Activated T-cell treated with anti-CD3 and anti-CD28 coated beads, Interleukin-2, amount 50 U/mL, for 1 hour (primary cell): ENCODE results near the gene FGF21.
"Not testable (repeated sequence)": the region's sequence is repeated elsewhere in the genome, so short reads cannot be mapped to it uniquely, and the experiment has no call there.

ENCODE experiments used
- DNase-seq: peaks from one replicate; pipeline ENCODE4 v3.0.0-alpha.2; 2020

Gene FGF21

DNA sequence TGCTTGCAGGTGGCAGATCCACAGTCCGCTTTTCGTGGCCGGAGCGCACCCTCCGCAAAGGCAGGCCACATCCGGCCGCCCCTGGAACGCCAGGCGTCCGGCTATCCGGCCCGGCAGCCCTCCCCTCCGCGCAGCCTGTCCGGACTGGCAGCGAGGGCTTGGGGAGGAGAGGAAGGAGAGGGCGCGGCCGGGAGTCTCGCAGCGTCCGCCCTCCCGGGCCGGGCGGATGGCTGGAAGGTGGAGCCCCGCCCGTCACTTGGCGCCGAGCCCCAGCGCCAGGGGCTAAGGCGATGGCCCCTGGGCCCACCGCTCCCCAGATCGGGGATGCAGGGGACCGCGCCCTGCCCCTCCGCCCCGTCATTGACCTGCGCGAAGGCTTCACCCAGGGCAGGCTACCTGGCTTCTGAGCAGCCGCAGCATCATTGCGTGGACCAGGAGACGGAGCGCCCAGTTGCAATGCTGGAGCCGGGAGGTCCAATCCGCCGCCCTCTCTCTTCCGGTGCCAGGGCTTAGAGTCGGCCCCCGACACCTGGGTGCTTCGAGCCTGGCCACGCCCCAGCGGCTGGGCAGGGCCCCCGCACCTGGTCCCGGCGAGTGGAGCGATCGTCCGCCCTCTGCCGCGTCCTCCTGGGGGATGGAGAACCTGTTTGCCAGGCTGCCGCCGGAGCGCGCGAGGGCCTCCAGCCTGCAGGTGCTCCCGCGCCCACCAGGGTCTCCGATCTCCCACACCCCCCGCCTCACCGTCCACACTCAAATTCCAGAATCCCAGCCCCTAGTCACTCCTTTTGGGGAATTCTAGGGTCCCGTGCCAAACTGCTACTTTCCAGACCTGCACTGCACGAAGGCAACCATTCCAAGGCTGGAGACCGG lies 2.6 kb upstream of the FGF21 start, which contains the start of gene FUT1:
Gene FUT1 (minus strand): TSS at position 146 of the 870 bp plus-strand sequence. CDS start 1,360 bp downstream, outside the sequence.
- DNase-seq, result peak; percentile 48

DNA sequence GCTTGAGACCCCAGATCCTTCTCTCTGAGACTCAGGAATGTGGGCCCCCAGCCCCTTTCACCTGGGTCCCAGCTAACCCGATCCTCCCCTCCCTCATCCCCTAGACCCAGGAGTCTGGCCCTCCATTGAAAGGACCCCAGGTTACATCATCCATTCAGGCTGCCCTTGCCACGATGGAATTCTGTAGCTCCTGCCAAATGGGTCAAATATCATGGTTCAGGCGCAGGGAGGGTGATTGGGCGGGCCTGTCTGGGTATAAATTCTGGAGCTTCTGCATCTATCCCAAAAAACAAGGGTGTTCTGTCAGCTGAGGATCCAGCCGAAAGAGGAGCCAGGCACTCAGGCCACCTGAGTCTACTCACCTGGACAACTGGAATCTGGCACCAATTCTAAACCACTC lies 463 bp downstream of the FGF21 start:
- no peak for DNase-seq

DNA sequence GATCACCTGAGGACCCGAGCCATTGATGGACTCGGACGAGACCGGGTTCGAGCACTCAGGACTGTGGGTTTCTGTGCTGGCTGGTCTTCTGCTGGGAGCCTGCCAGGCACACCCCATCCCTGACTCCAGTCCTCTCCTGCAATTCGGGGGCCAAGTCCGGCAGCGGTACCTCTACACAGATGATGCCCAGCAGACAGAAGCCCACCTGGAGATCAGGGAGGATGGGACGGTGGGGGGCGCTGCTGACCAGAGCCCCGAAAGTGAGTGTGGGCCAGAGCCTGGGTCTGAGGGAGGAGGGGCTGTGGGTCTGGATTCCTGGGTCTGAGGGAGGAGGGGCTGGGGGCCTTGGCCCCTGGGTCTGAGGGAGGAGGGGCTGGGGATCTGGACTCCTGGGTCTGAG lies 888 bp downstream of the FGF21 start:
- no peak for DNase-seq

DNA sequence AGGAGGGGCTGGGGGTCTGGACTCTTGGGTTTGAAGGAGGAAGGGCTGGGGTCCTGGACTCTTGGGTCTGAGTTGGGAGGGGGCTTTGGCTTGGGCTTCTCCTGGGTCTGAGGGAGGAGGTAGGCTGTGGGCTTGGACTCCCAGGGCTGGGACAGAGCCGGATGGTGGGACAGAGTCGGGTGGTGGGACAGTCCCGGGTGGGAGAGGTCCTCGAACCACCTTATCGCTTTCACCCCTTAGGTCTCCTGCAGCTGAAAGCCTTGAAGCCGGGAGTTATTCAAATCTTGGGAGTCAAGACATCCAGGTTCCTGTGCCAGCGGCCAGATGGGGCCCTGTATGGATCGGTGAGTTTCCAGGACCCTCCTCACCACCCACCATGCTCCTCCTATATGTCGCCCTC lies 1.4 kb downstream of the FGF21 start:
- no peak for DNase-seq

DNA sequence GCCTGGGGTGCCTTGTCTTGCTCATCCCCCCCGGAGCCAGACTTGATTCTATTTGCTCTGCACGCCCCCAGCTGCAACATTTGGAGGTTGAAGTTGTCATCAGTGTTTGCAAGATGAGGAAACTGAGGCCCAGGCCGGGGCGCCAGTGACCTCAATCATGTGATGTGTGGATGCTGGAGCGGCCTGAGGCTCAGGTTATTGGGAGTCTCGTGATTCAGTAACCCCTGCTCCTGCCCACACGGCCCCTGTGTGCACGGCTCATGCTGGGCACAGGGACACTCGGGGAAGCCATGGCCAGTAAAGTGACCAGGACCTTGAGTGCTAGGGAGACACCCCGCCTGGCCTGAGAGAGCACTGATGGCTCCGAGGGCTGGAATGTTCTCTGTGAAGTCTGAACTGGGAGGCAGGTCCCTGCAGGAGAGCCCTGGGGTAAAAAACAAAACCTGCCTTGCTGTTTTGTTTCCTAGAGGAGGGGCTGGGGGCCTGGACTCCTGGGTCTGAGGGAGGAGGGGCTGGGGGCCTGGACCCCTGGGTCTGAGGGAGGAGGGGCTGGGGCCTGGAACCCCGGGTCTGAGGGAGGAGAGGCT lies 1.9 kb downstream of the FGF21 start:
- no peak for DNase-seq

DNA sequence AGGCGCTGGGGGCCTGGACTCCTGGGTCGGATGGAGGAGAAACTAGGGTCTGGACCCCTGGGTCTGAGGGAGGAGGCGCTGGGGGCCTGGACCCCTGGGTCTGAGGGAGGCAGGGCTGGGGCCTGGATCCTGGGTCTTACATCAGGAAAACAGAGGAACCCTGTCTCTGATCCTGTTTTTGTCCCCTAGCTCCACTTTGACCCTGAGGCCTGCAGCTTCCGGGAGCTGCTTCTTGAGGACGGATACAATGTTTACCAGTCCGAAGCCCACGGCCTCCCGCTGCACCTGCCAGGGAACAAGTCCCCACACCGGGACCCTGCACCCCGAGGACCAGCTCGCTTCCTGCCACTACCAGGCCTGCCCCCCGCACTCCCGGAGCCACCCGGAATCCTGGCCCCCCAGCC lies 2.4 kb downstream of the FGF21 start:
- DNase-seq, result no peak

DNA sequence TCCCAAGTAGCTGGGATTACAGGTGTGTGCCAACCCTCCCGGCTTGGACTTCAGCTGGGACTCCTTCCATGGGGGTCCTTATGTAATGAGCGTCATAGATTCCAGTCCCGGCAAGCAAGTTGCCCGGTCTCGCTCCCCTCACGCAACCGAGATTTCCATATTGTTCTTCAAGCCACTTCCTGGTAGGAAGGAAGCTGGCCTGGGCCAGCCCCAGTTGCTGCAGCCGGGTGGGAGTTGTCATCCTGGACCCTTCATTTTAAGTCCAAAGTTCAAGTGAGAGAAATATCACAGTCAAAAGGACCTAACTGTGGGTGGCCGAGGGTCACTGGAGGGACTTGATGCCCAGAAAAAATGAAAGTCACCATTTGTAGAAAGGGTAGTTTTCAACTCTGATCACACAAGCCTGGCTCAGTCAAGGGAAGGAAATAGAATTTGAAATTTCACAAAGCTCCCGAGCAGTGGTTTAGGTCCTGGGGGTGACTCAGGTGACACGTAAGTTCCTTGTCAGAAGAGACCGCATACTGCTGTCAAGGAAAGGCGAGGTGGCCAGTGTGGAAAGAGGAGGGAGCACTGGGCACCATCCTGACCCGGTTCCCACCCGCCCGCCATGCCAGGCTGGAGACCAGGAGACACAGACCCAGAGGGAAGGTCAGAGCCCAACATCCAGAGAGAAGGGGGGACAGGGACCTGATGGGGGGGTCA lies 5.3 kb downstream of the FGF21 start:
- DNase-seq, result no peak

DNA sequence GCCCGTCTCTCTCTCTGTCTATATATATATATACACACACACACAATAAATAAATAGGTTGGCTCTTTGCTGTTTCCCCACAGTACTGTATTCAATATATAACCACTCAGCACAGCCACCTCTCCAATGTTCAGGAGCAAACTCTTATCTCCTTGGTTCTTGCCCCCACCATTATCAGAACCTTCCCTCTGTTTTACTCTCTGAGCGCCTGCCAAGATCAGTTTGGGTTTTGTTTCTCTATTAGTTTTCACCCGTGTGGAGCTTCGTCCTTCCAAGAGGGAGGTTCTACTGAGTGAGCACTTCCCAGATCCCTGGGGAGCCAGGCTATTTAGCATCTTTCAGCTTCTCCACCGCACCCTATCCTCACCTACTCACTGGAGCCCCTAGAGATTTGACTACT lies 10.5 kb downstream of the FGF21 start:
- DNase-seq, result not testable (repeated sequence)

DNA sequence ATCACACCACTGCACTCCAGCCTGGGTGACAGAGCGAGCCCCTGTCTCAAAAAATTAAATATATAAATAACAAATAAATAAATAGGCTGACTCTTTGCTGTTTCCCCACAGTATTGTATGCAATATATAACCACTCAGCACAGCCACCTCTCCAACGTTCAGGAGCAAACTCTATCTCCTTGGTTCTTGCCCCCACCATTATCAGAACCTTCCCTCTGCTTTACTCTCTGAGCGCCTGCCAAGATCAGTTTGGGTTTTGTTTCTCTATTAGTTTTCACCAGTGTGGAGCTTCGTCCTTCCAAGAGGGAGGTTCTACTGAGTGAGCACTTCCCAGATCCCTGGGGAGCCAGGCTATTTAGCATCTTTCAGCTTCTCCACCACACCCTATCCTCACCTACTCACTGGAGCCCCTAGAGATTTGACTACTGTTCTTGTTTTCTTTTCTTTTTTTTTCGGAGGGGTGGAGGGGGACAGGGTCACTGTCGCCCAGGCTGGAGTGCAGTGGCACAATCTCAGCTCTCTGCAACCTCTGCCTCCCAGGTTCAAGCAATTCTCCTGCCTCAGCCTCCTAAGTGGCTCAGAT lies 12.9 kb downstream of the FGF21 start:
- DNase-seq, result not testable (repeated sequence)

DNA sequence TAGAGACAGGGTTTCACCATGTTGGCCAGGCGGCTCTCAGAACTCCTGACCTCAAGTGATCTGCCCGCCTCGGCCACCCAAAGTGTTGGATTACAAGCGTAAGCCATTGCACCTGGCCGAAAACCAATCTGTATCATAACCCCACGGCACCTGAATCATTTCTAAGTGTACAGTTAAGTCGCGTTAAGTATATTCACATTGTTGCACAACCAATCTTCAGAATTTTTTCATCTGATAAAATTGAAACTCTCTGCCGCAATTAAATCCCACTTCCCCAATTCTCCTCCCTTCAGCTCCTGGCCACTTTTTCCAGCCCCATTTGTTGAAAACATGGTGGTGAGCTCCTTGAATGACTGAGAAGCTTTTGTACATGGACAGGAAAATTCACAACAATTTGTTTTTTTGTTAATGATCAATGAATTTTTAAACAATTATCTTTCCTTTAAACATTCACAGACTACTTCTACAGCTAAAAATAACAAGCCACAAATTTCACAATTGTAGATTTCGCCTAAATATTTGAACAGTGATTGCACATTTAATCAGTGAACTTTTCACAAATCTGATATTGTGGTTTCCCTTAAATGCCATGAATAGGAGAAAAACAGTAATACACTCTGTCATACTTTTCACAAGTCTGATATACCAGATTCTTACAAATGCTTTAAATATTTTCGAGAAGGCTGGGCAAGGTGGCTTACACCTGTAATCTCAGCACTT lies 13.8 kb downstream of the FGF21 start:
- DNase-seq, result no peak

DNA sequence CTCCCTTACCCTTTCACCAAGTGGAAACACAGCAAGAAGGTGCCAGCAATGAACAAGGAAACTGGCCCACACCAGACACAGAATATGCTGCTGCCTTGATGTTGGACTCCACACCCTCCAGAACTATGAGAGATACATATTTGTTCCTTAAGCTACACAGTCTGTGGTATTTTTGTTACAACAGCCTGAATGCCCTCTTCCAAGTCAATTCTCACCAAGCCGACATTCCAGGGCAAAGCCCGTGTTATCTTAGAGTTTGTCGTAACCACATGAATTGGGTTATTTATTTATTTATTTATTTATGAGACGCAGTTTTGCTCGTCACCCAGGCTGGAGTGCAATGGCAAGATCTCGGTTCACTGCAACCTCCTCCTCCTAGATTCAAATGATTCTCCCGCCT lies 14.9 kb downstream of the FGF21 start:
- DNase-seq, result no peak

DNA sequence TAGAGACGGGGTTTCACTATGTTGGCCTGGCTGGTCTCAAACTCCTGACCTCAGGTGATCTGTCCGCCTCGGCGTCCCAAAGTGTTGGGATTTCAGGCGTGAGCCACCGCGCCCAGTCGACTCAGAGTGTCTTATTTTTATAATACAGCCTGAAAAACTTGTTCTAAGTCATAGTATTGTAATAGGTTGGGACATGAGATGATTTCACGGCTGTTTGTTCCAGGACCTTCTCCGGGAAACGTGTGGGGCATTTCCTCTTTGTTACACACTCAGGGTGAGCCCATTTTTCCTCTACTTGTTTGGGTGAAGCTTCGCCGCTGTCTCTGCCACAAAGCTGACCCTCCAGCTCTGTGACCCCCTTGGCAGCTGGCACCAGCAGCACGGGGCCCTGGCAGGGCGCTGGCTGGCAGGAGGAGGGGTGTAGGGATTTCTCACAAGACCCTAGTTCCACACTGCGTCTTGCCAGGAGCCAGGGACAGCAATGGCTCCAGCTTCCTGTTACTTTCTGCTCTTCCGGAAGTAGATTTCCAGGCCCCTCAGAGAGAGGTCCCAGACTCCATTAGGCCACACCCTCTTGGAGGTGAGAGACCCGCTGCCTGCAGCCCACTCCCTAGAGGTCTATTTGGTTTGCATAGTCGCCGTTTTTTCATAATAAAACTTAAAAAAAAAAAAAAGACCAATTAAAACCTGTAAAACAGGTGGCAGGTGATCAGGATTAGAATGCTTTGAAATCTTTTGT lies 15.6 kb downstream of the FGF21 start:
- no peak for DNase-seq

DNA sequence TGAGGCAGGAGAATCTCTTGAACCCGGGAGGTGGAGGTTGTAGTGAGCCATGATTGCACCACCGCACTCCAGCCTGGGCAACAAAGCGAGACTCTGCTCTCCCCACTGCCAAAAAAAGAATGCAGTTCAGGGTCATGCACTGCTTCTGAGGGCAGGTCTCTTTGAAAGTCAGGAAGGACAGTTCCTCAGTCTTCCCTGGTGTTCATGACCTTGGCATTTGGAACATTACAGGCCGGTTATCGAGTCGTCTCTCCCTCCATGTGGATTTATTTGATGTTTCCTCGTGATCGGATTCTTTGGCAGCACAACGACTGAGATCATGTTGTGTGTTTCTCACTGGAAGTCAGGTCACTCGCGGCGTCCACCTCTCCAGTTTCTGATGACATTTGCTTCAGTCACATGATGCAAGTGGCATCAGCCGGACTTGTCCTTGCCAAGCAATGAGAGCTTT lies 17.2 kb downstream of the FGF21 start:
- DNase-seq, result no peak

DNA sequence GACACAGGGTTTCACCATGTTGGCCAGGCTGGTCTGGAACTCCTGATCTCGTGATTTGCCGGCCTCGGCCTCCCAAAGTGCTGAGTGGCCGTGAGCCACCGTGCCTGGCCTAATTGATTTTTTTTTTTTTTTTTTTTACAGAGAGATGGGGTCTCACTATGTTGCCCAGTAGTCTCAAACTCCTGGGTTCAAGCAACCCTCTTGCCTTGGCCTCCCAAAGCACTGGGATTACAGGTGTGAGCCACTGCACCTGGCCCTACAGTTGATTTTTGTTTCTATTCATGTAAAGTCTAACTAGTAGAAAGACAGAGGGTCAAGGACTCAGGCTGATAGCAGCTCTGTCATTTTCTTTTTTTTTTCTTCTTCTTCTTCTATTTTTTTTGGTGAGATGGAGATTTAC lies 21.8 kb downstream of the FGF21 start:
- no peak for DNase-seq

DNA sequence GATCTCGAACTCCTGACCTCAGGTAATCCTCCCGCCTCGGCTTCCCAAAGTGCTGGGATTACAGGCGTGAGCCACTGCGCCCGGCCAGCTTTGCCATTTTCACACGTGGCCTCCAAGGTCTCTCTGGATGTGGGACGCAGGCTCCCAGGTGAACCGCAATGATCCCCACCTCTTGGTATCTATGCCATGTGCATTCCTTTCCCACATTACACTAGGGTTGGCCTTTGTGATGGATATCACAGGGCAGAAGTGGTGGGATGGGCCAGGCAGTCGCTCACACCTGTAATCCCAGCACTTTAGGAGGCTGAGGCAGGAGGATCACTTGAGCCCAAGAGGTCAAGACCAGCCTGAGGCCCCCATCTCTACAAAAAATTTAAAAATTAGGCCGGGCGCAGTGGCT lies 22.4 kb downstream of the FGF21 start:
- DNase-seq, result no peak

DNA sequence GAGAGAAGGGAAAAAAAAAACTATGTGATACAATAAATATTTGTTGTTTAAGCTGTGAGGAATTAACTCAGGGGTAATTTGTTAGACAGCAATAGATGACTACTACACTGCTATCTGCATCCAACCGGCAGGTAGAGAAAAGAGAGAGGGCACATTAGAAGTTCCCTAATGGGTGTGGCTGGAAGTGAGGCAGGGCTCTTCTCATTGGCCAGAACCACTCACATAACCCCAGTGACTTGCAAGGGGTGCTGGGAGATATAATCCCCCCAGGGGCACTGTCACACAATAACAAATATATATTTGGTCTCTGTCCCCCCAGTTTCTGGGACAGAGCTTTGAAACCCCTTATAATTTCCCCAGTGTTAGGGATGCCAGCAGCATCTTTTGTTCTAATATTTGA lies 24.3 kb downstream of the FGF21 start:
- DNase-seq, result no peak

DNA sequence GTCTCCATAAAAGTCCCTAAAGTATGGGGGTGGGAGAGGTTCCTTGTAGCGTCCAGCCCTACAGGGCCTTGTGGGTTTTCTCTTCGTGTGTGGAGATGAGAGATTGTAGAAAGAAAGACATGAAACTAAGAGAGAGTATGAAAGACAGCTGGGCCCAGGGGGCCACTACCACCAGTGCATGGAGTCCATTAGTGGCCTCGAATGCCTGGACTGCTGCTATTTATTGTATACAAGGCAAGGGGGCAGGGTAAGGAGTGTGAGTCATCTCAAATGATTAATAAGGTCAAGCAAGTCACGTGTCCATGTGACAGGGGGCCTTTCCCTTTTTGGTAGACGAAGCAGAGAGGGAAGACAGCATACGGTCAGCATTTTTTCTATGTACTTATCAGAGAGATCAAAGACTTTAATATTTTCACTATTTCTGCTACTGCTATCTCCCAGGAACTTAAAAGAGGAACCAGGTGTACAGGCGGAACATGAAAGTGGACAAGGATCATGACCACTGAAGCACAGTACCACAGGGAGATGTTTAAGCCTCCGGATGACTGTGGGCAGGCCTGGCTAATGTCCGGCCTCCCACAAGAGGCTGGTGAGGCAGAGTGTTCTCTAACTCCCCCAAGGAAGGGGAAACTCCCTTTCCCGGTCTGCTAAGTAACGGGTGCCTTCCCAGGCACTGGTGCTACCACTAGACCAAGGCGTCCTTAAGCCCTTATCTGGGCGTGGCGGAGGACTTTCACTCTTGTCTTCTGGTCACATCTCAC lies 25.5 kb downstream of the FGF21 start:
- no peak for DNase-seq

DNA sequence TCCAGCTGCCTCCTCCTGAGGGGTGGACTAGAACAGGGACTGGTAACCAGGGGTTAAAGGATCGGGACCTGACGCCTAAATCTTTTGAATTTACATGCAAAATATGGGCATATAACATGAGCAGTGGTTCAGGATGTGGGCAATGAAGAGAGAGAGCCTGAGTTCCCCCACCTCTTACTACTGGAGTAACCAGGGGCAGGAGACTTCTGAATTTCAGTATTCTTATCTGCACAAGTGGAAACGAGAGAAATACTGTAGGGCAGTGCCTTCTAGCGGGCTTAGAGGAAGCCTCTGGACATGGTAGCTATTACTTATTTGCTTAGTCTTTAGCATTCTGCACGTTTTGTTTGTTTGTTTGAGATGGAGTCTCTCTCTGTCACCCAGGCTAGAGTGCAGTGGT lies 29.2 kb downstream of the FGF21 start:
- no peak for DNase-seq

DNA sequence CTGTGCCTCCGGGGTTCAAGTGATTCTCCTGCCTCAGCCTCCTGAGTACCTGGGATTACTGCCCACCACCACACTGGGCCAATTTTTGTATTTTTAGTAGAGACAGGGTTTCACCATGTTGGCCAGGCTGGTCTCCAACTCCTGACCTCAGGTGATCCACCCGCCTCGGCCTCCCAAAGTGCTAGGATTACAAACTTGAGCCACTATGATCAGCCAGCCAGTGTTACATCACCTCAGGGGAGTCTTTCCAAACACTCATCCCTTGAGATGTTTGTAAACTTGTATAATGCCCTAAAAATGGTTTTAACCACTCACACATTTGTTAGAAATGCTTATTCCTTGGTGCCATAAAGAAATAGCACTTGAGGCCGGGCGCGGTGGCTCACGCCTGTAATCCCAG lies 31.1 kb downstream of the FGF21 start:
- not testable (repeated sequence) for DNase-seq

DNA sequence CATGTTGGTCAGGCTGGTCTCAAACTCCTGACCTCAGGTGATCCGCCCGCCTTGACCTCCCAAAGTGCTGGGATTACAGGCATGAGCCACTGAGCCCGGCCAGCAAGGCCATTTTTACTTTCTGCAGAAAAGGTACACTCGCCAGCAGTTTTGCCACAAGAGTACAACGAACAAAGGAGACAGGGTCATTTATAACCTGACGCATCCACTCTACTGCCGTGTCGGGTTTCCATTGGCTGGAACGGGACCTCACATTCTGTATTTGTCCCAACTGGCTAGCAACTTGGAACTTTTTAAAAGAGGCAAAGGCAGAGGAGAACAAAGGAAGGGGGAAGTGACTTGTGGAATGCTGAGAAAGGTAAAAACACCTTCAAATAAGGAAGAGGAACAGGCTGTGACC lies 32.0 kb downstream of the FGF21 start:
- not testable (repeated sequence) for DNase-seq

DNA sequence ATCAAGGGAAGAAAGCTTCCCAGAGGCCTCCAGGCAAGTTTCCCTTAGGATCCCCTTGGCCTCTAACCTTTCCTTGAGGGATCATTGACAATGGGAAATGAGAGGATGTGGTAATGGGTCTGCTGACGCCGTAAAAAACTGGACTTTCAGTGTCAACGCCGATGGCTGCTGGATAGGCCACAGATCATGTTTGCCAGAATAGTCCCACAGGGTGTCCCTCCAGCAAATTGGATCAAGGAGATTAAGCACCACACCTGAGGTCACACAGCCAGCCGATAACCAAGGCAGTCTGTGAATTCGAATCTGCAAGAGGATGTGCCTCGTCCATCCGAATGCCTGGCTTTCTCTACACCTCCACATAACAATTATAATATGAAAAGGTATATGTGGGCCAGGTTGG lies 37.9 kb downstream of the FGF21 start:
- DNase-seq, result no peak
